ENCODE data around the gene TTC21A.
A peak's percentile ranks its signal among the peaks of the same experiment; 100 is the strongest.

TTC21A gene

DNA sequence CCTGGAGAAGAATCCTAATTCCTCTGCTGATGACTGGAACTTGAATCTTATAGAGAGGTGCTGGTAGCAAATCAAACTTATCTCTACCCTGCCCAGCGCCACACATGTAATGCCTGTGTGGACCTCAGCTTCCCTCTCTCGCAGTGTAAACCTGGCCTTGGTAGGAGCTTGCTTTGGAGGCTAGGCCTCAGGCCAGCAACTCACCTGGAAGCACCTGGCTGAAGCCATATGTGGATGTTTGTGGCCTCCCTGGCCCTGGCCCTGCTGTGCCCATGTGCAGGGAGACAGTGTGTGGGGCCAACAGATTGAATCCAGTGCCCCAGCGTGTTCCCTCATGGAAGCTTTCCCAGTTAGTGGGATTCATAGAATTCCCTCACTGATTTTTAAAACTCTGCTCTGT lies 8.4 kb downstream of the TTC21A start:
- DNase-seq (ENCODE audit: low read depth): no peak

DNA sequence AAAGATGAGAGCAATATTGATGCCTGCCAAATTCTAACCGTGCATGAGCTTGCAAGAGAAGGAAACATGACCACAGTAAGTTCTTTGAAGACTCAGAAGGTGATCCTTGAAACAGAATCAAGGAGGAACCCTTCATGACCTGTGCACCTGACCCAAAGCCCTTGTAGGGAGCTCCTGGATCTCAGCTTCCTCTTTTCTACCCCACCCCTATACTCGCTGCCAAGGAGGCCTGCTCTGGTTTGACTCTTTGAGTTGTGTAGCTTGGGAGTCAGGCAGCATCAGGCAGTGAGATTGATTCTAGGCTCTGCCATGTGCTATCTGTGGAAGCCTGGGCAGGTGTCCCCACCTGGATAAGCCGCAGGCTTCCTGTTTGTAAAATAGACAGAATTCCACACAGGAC lies 10.6 kb downstream of the TTC21A start:
- no peak for DNase-seq (ENCODE audit: low read depth)

DNA sequence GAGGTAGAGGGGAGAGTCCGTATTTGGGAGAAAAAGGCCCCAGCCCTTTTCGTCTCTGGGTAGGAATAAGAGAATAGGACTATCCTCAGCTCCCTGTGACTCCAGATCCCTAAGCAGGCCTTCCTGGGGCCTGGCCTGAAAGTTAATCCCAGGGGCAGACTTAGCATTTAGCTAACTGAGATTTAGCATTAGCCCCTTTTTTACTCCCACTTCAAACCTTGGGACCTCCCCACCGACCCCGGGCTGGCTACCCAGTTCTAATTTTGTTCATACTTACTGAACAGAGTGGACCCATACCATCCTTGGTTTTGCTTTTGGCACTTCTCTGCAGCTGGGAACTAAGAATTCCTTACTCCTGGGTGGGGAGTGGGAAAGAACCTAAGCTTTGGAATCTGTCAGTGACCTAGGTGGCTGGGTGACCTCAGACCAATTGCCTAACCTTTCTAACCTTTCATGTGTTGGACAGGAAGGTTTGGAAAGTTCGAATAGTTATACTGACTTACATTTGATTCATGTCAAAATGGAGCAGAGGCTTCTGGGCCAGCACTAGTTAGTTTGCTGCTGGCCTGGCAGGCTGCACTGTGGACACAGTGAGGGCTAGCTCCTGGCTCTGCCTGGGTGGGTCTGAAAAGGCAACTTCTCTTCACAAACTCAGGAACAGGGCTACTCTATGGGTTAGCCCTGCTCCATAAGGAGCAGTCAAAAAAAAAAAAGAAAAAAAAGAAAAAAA lies 11.6 kb downstream of the TTC21A start:
- DNase-seq (ENCODE audit: low read depth): no peak

DNA sequence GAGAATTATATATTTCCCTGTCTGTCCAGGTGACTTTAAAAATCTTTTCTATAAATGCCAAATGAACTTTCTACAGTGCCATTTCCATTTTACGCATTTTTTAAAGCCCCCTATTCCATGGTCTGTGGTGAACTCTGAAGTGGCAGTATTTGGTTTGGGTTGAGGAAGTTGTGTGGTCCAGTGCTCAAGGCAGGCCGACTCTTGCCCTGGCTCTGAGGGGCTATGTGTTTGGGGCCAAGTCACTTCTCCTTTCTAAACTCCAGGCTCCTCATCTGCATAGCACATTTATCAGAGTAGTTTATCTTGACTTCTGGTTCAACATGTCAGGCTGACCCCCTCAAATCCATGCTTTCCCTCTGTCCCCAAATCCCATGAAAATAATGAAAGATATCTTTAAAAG lies 14.1 kb downstream of the TTC21A start:
- DNase-seq (ENCODE audit: low read depth): no peak

DNA sequence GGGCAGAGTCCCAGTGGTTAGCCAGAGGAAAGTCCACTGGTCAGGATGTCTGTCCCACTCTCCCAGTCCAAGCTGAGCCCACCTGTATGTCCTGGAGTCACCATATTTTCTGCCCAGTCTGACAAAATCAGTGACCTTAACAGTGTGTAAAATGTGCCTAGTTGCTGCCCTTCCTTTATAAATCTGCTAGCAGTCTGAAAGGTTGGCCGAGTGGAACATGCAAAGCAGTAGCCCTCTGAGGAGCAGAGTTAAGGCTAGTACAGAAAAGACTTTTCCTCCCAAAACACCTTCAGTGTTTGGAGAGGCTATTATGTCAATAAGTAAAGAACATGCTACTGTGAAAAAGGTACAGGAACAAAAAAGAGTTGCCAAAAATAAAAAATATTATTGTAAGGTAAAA lies 15.3 kb downstream of the TTC21A start:
- no peak for DNase-seq (ENCODE audit: low read depth)

DNA sequence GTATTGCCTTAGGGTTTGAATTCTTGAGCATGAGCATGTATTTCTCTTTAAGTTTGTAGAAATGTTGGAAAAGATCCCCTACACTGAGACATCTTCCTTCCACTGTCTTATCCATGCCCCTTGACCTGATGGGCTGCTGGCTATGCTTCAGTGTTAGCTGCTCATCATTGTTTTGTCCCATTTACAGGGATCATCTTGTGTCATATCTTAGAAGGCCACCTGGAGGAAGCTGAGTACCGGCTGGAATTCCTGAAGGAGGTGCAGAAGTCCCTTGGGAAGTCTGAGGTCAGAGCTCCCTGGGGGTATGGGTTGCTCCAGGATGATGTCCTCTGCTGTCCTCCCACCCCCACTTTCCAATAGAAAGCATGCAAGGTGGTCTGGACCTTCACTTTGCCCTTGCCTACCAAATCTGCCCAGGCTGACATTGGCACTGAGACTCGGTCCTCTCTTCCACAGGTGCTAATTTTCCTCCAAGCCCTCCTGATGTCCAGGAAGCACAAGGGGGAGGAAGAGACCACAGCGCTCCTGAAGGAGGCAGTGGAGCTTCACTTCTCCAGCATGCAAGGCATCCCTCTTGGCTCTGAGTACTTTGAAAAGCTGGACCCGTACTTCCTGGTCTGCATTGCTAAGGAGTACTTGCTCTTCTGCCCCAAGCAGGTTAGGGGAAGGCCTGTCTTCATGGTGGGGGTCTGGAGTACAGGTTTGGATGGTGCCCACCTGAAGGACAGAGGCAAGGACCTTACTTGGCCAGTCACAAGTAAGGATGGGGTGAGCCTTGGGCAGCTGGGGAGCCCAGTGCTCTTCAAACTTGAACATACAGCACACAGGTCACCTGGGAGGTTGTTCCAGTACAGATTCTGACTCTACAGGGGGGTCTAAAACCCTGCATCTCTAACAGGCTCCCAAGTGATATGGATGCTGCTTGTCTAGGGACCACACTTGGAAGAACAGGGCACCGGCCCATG lies 17.7 kb downstream of the TTC21A start:
- peak; percentile 53 for DNase-seq (ENCODE audit: low read depth)

DNA sequence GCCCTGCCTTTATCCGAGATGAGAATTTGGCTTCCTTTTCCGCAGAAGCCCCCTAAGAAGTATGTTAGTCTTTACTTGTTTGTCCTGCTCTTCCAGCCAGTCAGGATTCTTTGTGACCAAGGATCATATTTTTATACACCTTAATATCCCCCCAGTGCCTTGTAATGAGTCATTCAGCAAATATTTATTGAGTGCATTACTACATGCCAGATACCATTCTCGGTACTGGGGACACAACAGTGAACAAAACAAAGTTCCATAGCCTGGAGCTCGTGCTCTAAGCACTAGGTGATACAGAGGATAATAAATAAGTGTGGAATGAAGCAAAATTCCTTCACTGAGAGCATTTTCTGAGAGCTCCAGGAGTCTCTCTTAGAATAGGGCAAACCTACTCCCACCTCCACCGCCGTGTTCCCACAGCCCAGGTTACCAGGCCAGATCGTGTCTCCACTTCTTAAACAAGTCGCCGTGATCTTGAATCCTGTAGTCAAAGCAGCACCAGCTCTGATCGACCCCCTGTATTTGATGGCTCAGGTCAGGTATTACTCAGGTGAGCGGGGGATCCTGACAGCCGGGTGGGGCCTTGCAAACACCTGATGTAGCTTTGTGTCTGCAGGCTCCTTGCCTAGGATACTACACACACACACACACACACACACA lies 18.5 kb downstream of the TTC21A start:
- DNase-seq (ENCODE audit: low read depth): no peak

DNA sequence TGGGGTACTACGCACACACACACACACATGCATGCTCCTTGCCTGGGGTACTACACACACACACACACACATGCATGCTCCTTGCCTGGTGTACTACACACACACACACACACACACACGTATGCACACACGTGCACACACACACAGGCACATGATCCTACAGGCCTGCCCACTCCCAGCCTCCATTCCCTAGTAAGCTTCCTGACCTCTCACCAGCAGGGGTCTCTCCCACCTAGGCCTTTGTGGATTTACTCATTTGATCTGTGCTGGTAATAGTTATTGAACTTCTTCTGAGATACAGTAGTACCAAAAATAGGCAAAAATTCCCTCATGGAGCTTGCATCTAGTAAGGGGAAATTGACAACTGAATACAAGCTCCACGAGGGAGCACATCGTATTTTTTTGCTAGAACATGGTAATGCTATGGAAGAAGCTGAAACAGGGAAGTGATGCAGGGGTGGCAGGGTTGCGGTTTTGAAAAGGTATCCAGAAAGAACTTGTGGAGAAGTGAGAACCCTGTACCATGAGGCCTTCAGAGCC lies 19.1 kb downstream of the TTC21A start:
- peak; percentile 72 for DNase-seq (ENCODE audit: low read depth)

DNA sequence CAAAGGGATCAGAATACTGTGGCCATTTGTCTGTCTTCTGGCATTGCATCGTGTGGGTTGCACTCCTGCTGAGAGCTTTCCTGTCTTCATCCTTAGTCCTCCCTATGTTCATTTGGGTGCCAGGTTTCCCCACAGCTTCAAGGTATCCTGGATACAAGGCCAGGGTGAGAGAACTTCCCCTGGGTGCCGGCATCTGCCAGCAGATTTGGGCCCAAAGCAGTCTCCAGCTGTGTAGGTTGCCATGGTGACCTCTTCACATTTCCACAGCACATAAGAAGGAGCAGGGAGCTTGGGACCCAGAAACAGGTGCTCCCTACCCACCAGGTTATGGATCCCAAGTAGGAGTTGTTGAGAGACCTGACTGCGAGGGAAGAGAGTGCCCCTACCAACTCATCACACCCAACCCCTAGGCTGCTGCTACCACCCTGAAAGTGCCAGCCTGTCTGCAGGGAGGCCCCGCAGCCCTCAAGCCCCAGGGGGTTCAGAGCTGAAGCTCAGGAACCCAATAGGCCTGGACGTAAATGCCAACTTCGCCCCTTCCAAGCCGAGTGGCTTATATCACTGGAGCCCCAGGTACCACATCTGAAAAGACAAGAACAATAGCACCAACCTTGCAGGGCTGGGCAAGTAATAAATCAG lies 19.9 kb downstream of the TTC21A start:
- no peak for DNase-seq (ENCODE audit: low read depth)

DNA sequence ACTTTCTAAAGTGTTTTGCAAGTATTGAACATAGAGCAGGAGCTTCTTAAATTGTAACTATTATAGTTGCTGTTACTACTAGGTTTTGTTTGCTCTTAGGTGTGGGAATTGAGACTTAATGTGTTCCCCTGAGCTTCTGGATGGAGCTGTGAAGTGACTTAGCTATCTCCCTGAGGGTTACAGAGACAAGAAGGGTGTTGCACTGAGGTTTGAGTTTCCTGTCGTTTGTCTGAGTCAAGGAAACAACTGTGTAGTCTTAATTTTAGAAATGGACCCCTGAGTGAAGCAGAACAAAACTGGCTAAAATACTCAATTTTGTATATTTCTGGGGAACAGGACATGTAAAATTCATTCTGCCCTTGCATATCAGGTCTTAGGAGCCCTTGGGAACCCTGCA lies 20.4 kb downstream of the TTC21A start:
- DNase-seq (ENCODE audit: low read depth): no peak

DNA sequence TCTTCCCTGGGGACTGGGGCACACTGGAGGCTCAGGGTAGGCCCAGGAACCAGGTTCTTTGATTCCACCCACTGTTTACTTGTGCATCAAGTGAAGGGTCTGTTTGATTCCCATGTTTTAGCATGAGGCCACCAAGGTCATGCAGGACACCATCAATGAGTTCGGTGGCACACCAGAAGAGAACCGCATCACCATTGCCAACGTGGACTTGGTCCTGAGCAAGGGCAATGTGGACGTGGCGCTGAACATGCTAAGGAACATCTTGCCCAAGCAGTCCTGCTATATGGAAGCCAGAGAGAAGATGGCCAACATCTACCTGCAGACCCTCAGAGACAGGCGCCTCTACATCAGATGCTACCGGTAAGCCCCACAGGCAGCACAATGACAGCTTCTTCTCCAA lies 21.5 kb downstream of the TTC21A start:
- DNase-seq (ENCODE audit: low read depth): no peak

DNA sequence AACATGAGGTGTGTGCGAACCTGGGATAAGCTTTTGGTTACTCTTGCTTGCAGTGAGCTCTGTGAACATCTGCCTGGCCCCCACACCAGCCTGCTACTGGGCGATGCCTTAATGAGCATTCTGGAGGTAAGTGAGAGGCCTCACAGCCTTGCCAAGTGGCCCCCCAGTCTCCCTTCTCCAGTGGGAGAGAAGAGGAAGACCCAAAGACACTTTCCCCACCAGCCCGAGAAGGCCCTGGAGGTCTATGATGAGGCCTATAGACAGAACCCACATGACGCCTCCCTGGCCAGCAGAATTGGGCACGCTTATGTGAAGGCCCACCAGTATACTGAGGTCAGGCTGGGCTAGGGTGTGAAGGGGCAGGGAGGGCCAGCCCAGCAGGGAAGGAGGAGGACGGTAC lies 22.5 kb downstream of the TTC21A start:
- no peak for DNase-seq (ENCODE audit: low read depth)

DNA sequence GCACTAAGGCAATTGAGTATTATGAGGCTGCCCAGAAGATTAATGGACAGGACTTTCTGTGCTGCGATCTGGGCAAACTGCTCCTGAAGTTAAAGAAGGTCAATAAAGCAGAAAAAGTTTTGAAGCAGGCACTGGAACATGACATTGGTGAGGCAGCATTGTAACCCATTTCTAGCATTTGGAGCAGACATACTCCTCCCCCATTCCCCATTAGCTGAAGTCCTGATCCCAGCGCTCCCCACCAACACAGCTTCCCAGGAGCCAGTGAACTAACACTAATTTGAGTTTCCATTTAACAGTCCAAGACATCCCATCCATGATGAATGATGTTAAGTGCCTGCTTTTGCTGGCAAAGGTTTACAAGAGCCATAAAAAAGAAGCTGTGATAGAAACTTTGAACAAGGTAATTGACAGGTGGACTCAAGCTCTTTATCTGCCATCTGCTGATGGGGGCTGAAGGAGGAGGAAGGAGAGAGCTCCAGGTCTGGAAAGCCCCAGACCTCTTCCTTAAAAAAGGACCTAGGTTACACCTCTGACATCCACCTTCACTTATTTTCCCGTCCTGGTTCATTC lies 23.3 kb downstream of the TTC21A start:
- no peak for DNase-seq (ENCODE audit: low read depth)

DNA sequence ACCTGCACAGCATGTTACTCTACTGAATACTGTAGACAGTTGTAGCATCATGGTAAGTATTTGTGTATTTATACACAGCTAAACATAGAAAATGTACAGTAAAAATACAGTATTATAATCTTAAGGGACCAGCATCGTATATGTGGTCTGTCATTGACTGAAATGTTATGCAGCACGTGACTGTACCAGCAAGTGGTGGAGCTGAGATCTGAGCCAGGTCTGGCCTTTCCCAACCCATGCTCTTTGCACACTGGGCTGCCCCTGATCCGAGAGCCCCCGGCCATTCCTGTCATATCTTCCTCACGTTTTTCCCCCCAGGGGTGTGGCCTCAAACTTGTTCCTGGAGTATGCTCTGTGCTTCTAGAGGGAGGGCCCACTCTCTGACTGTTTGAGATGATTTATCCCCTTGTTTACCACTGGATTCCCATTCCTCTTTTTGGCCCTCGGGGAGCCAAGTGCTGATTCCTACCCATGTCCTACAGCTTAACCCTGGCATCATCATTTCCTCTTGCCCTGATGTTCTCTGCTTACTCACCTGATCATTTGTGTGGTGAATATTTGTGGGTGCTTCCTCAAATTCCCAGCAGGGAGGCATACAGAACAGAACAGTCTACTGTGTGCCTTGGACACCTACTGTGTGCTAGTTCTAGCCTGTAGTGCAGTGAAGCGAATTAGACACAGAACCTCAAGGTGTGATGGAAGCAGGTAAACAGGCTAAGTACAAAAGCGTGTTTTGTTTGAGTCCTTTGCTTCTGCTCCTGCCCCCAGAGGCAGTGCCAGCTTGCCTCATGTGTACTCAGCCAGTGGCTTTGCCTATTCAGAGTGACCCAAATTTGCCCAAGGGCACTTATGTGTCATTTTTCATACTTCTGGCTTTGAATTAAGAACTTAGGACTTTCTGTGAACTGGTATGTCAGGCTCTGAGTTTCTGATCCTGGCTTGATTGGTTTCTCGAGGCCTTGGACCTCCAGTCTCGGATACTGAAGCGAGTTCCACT lies 24.9 kb downstream of the TTC21A start:
- DNase-seq (ENCODE audit: low read depth): no peak

DNA sequence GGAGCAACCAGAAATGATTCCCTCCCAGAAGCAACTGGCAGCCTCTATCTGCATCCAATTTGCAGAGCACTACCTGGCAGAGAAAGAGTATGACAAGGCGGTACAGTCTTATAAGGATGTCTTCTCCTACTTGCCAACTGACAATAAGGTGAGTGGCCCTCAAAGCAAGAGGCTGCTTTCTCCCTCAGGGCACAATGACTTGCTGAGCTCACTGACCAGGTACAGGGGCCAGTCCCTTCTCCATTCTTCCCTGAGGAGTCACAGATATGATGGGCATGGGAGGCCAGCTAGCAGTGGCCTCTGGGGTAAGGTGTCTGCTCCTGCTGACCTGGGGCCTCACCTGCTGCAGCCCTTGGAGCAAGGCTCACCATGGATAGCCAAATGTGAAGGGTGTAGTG lies 25.6 kb downstream of the TTC21A start:
- no peak for DNase-seq (ENCODE audit: low read depth)

DNA sequence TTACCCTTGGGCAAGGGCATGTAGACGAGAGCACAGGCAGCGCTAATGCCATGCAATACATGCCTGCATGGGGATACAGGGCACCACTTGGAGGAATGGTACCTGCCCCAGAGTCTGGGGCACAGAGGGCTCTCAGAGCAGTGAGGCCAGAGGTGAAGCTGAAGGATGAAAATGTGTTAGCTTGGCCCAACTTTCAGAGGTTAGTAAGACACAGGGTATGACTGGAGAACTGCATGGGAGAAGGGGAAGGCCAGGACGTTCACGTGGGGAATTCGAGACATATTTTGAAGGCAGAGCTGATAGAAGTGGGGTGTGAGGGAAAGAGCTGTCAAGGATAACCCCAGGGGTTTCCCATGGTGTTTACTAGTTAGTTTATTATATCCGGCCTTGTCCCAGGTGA lies 26.3 kb downstream of the TTC21A start:
- no peak for DNase-seq (ENCODE audit: low read depth)

DNA sequence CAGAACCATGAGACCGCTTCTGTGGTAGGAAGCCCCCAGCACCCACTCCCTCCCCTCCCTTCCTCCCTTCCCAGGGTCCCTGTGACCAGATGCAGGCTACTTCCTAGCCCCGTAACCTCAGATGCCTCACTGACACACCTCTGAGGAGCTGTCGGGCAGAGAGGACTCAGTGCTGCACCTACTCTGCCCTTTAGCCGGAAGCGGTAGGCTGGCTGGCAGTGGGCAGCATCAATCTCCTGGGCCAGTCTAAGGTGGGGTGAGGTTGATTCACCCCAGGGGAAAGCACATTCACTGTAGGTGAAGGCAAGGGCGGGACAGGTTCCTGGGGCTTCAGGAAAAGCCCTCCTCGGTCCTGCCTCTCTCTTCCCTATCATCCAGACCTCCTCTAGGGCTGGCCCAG lies 26.8 kb downstream of the TTC21A start:
- DNase-seq (ENCODE audit: low read depth): no peak

DNA sequence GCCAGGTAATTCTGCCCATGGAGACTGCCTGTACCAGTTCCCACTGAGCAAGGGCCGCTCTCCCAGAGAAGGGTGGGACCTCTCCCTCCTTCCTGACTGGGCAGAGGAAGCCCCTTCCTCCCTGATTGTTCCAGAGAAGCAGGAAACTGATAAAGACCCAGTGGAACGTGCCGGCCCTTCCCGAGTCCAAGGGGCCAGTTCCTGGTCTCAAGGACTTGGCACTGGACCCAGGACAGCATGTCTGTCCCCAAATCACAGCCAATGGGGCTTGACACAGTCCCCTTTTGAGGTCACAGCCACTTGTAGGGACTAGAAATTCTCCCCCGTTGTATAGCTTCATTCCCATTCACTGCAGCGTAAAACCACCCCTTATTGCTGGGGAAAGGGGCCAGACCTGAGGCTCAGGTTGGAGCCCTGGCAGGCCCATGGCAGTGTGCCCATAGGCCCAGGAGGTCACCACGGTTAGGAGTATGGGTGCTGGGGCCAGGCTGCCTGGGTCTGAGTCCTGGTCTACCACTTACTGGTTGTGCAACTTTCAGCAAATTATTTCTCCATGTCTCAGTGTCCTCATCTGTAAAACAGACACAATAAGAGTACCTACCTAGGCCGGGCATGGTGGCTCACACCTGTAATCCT lies 27.8 kb downstream of the TTC21A start:
- DNase-seq (ENCODE audit: low read depth): no peak

DNA sequence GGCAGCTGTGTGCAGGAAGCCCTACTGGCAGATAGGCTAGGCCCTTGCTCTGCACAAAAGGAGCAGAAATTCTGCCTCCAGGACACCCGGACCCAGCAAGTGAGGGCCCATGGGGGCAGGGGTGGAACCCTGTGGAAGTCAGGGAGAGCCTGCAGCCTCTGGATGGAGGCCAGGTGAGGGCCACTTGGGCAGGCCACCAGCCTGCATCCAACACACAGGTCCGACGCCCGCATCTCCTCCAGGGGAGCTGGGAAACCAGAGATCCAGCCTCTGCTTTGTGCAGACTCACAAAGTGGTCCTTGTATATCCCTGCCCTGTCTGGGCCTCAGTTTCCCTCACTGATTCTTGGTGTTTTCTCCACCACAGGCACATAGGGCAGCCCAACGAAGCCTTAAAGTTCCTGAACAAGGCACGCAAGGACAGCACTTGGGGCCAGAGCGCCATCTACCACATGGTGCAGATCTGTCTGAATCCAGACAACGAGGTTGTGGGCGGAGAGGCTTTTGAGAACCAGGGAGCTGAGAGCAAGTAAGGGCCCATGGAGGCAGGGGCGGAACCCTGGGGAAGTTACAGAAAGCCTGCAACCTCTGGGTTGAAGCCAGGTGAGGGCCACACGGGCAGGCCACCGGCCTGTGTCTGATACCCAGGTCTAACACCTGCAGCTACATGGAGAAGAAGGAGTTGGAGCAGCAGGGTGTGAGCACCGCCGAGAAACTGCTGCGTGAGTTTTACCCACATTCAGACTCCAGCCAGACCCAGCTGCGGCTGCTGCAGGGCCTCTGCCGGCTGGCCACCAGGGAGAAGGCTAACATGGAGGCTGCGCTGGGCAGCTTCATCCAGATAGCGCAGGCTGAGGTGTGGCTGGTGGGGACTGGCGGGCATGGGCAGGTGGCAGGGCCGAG lies 29.3 kb downstream of the TTC21A start:
- no peak for DNase-seq (ENCODE audit: low read depth)

Data from amniotic epithelial cell (primary cell).